Measurements from ENCODE around the gene TMEM18.
A peak's percentile ranks its signal among the peaks of the same experiment; 100 is the strongest.

TMEM18 gene

GRCh38 chr2:667332-667999, 9.7 kb downstream of the TMEM18 start:
- Histone ChIP-seq H3K9ac (ENCODE audit: low read length) (no peak overlapping the region), H3K4me2 (ENCODE audit: low read length) (no peak overlapping the region), H3K4ac (ENCODE audit: low read depth, low read length) (no peak overlapping the region), H3K4me3 (ENCODE audit: low read length) (no peak overlapping the region), H2BK5ac (ENCODE audit: low read length) (no peak overlapping the region), H4K5ac (ENCODE audit: low read length) (no peak overlapping the region), H2BK120ac (ENCODE audit: low read depth, low read length) (no peak overlapping the region), H3K36me3 (ENCODE audit: control insufficient read depth, insufficient read depth, low read length) (peaks cover 11% of the 10 kb centered on the region), H3K79me2 (ENCODE audit: control insufficient read depth, insufficient read depth, low read length) (no peaks in the 10 kb centered on the region), H2BK15ac (replicated peaks; ENCODE audit: low read depth) (no peak overlapping the region), H3K23ac (ENCODE audit: low read length) (no peak overlapping the region), H3K18ac (ENCODE audit: low read length) (no peak overlapping the region), H3K56ac (ENCODE audit: low read length) (no peak overlapping the region), H4K8ac (ENCODE audit: low read depth, low read length) (no peak overlapping the region), H3K27me3 (ENCODE audit: insufficient read depth, low read length, poor library complexity) (no peaks in the 10 kb centered on the region), H3K4me1 (ENCODE audit: control insufficient read depth, low read depth, low read length) (no peaks in the 10 kb centered on the region), H2AK5ac (ENCODE audit: low read length) (no peak overlapping the region), H3K27ac (ENCODE audit: low read depth, low read length) (no peak overlapping the region), H3K79me1 (ENCODE audit: low read length) (peaks cover under 1% of the 10 kb centered on the region)
- WGBS (ENCODE audit: extremely low coverage, insufficient coverage, low lambda C conversion rate), result no CpG with 5 or more reads among the region's 5 CpGs
- peak; percentile 58 for DNase-seq

- no peak overlapping the region for H3K56ac ChIP-seq (ENCODE audit: low read length)
- H3K9ac ChIP-seq (ENCODE audit: low read length), result no peak overlapping the region
- H3K18ac ChIP-seq (ENCODE audit: low read length), result no peak overlapping the region
- no peaks in the 10 kb centered on the region for H3K79me2 ChIP-seq (ENCODE audit: control insufficient read depth, insufficient read depth, low read length)
- H3K27me3 ChIP-seq (ENCODE audit: insufficient read depth, low read length, poor library complexity), result no peaks in the 10 kb centered on the region
- no peak overlapping the region for H4K8ac ChIP-seq (ENCODE audit: low read depth, low read length)
- no peak overlapping the region for H2AK5ac ChIP-seq (ENCODE audit: low read length)
- H2BK5ac ChIP-seq (ENCODE audit: low read length), result no peak overlapping the region
- H3K4ac ChIP-seq (ENCODE audit: low read depth, low read length), result no peak overlapping the region
- no peak overlapping the region for H4K5ac ChIP-seq (ENCODE audit: low read length)
- H3K4me2 ChIP-seq (ENCODE audit: low read length), result no peak overlapping the region
- H3K4me3 ChIP-seq (ENCODE audit: low read length), result no peak overlapping the region
- H2BK120ac ChIP-seq (ENCODE audit: low read depth, low read length), result no peak overlapping the region
- no peak overlapping the region for H3K27ac ChIP-seq (ENCODE audit: low read depth, low read length)
- no peak for DNase-seq
- peaks cover 11% of the 10 kb centered on the region for H3K36me3 ChIP-seq (ENCODE audit: control insufficient read depth, insufficient read depth, low read length)
- no peaks in the 10 kb centered on the region for H3K79me1 ChIP-seq (ENCODE audit: low read length)
- no CpG with 5 or more reads among the region's 15 CpGs for WGBS (ENCODE audit: extremely low coverage, insufficient coverage, low lambda C conversion rate)
- H3K4me1 ChIP-seq (ENCODE audit: control insufficient read depth, low read depth, low read length), result no peaks in the 10 kb centered on the region
- no peak overlapping the region for H3K23ac ChIP-seq (ENCODE audit: low read length)
- H2BK15ac ChIP-seq (replicated peaks; ENCODE audit: low read depth), result no peak overlapping the region
These were observed 10.8 kb downstream of the TMEM18 start for GRCh38 chr2:666441-666840.

GRCh38 chr2:665340-666073, 11.7 kb downstream of the TMEM18 start:
- Histone ChIP-seq H4K5ac (ENCODE audit: low read length) (no peak overlapping the region), H2BK120ac (ENCODE audit: low read depth, low read length) (no peak overlapping the region), H3K27me3 (ENCODE audit: insufficient read depth, low read length, poor library complexity) (no peaks in the 10 kb centered on the region), H3K4me1 (ENCODE audit: control insufficient read depth, low read depth, low read length) (no peaks in the 10 kb centered on the region), H3K9ac (ENCODE audit: low read length) (no peak overlapping the region), H3K18ac (ENCODE audit: low read length) (no peak overlapping the region), H2BK5ac (ENCODE audit: low read length) (no peak overlapping the region), H4K8ac (ENCODE audit: low read depth, low read length) (no peak overlapping the region), H3K23ac (ENCODE audit: low read length) (no peak overlapping the region), H3K4me3 (ENCODE audit: low read length) (no peak overlapping the region), H3K56ac (ENCODE audit: low read length) (no peak overlapping the region), H3K4me2 (ENCODE audit: low read length) (no peak overlapping the region), H3K79me1 (ENCODE audit: low read length) (no peaks in the 10 kb centered on the region), H3K79me2 (ENCODE audit: control insufficient read depth, insufficient read depth, low read length) (no peaks in the 10 kb centered on the region), H2BK15ac (replicated peaks; ENCODE audit: low read depth) (no peak overlapping the region), H3K4ac (ENCODE audit: low read depth, low read length) (no peak overlapping the region), H2AK5ac (ENCODE audit: low read length) (no peak overlapping the region), H3K27ac (ENCODE audit: low read depth, low read length) (no peak overlapping the region), H3K36me3 (ENCODE audit: control insufficient read depth, insufficient read depth, low read length) (peaks cover 11% of the 10 kb centered on the region)
- DNase-seq, result no peak
- no CpG with 5 or more reads among the region's 4 CpGs for WGBS (ENCODE audit: extremely low coverage, insufficient coverage, low lambda C conversion rate)

- no peak overlapping the region for H3K4me2 ChIP-seq (ENCODE audit: low read length)
- peaks cover 11% of the 10 kb centered on the region for H3K36me3 ChIP-seq (ENCODE audit: control insufficient read depth, insufficient read depth, low read length)
- no peaks in the 10 kb centered on the region for H3K27me3 ChIP-seq (ENCODE audit: insufficient read depth, low read length, poor library complexity)
- H3K4ac ChIP-seq (ENCODE audit: low read depth, low read length), result no peak overlapping the region
- DNase-seq, result no peak
- no peak overlapping the region for H2BK5ac ChIP-seq (ENCODE audit: low read length)
- H2AK5ac ChIP-seq (ENCODE audit: low read length), result no peak overlapping the region
- no peak overlapping the region for H2BK15ac ChIP-seq (replicated peaks; ENCODE audit: low read depth)
- H4K8ac ChIP-seq (ENCODE audit: low read depth, low read length), result no peak overlapping the region
- no peak overlapping the region for H3K9ac ChIP-seq (ENCODE audit: low read length)
- H2BK120ac ChIP-seq (ENCODE audit: low read depth, low read length), result no peak overlapping the region
- H3K79me2 ChIP-seq (ENCODE audit: control insufficient read depth, insufficient read depth, low read length), result no peaks in the 10 kb centered on the region
- H4K5ac ChIP-seq (ENCODE audit: low read length), result no peak overlapping the region
- no peak overlapping the region for H3K56ac ChIP-seq (ENCODE audit: low read length)
- H3K18ac ChIP-seq (ENCODE audit: low read length), result no peak overlapping the region
- H3K79me1 ChIP-seq (ENCODE audit: low read length), result no peaks in the 10 kb centered on the region
- no peak overlapping the region for H3K27ac ChIP-seq (ENCODE audit: low read depth, low read length)
- no peaks in the 10 kb centered on the region for H3K4me1 ChIP-seq (ENCODE audit: control insufficient read depth, low read depth, low read length)
- no peak overlapping the region for H3K4me3 ChIP-seq (ENCODE audit: low read length)
- no CpG with 5 or more reads among the region's 3 CpGs for WGBS (ENCODE audit: extremely low coverage, insufficient coverage, low lambda C conversion rate)
- H3K23ac ChIP-seq (ENCODE audit: low read length), result no peak overlapping the region
These were observed 13.1 kb downstream of the TMEM18 start for GRCh38 chr2:664063-664462.

- DNase-seq, result no peak
- Histone ChIP-seq H3K9ac (ENCODE audit: low read length) (no peak overlapping the region), H3K79me1 (ENCODE audit: low read length) (no peaks in the 10 kb centered on the region), H4K5ac (ENCODE audit: low read length) (no peak overlapping the region), H3K23ac (ENCODE audit: low read length) (no peak overlapping the region), H3K27me3 (ENCODE audit: insufficient read depth, low read length, poor library complexity) (no peaks in the 10 kb centered on the region), H3K18ac (ENCODE audit: low read length) (no peak overlapping the region), H3K4me1 (ENCODE audit: control insufficient read depth, low read depth, low read length) (no peaks in the 10 kb centered on the region), H2BK15ac (replicated peaks; ENCODE audit: low read depth) (no peak overlapping the region), H3K79me2 (ENCODE audit: control insufficient read depth, insufficient read depth, low read length) (no peaks in the 10 kb centered on the region), H4K8ac (ENCODE audit: low read depth, low read length) (no peak overlapping the region), H3K27ac (ENCODE audit: low read depth, low read length) (no peak overlapping the region), H3K56ac (ENCODE audit: low read length) (no peak overlapping the region), H3K36me3 (ENCODE audit: control insufficient read depth, insufficient read depth, low read length) (peaks cover 7% of the 10 kb centered on the region), H3K4ac (ENCODE audit: low read depth, low read length) (no peak overlapping the region), H2AK5ac (ENCODE audit: low read length) (no peak overlapping the region), H2BK5ac (ENCODE audit: low read length) (no peak overlapping the region), H2BK120ac (ENCODE audit: low read depth, low read length) (no peak overlapping the region), H3K4me2 (ENCODE audit: low read length) (no peak overlapping the region), H3K4me3 (ENCODE audit: low read length) (no peak overlapping the region)
- no CpG with 5 or more reads among the region's 13 CpGs for WGBS (ENCODE audit: extremely low coverage, insufficient coverage, low lambda C conversion rate)
These were observed 14.0 kb downstream of the TMEM18 start for GRCh38 chr2:663221-663620.

GRCh38 chr2:661360-661635, 15.9 kb downstream of the TMEM18 start:
- Histone ChIP-seq H3K18ac (ENCODE audit: low read length) (no peak overlapping the region), H3K27ac (ENCODE audit: low read depth, low read length) (no peak overlapping the region), H3K56ac (ENCODE audit: low read length) (no peak overlapping the region), H4K8ac (ENCODE audit: low read depth, low read length) (no peak overlapping the region), H3K4me3 (ENCODE audit: low read length) (no peak overlapping the region), H3K4me2 (ENCODE audit: low read length) (no peak overlapping the region), H3K36me3 (ENCODE audit: control insufficient read depth, insufficient read depth, low read length) (peaks cover 5% of the 10 kb centered on the region), H3K27me3 (ENCODE audit: insufficient read depth, low read length, poor library complexity) (no peaks in the 10 kb centered on the region), H3K79me1 (ENCODE audit: low read length) (no peaks in the 10 kb centered on the region), H2BK120ac (ENCODE audit: low read depth, low read length) (no peak overlapping the region), H3K79me2 (ENCODE audit: control insufficient read depth, insufficient read depth, low read length) (no peaks in the 10 kb centered on the region), H2BK15ac (replicated peaks; ENCODE audit: low read depth) (no peak overlapping the region), H3K4me1 (ENCODE audit: control insufficient read depth, low read depth, low read length) (no peaks in the 10 kb centered on the region), H3K23ac (ENCODE audit: low read length) (no peak overlapping the region), H2BK5ac (ENCODE audit: low read length) (no peak overlapping the region), H2AK5ac (ENCODE audit: low read length) (no peak overlapping the region), H4K5ac (ENCODE audit: low read length) (no peak overlapping the region), H3K9ac (ENCODE audit: low read length) (no peak overlapping the region), H3K4ac (ENCODE audit: low read depth, low read length) (no peak overlapping the region)
- no CpG with 5 or more reads among the region's 12 CpGs for WGBS (ENCODE audit: extremely low coverage, insufficient coverage, low lambda C conversion rate)
- no peak for DNase-seq
